H1 (cell line): Measurements from ENCODE around the gene EDC3. TPM values are rescaled to one million over a fixed set of nuclear protein-coding genes. Genes with fewer than 3 reads are reported as not detected.

Experiments used
- BACH1 ChIP-seq: IDR thresholded peaks from 2 replicates; pipeline ENCODE4 v1.6.1; 2012; ENCODE audit warnings: low read length, improper control_type of control experiment
- CBX8 ChIP-seq: fragments of 300-800, 300-1000 bp; sonication (generic); IDR thresholded peaks from 2 replicates; pipeline ENCODE4 v1.7.1; 2016; ENCODE audit warnings: low read depth, low read length, borderline replicate concordance
- CEBPB ChIP-seq: IDR thresholded peaks from 2 replicates; pipeline ENCODE4 v1.6.1; 2012; ENCODE audit warnings: low read depth, low read length
- CTBP2 ChIP-seq: IDR thresholded peaks from 2 replicates; pipeline ENCODE4 v1.7.0; 2011; ENCODE audit warnings: borderline replicate concordance, mild to moderate bottlenecking, moderate library complexity, mixed read lengths, low read length; ENCODE audit not compliant: insufficient read depth, insufficient read length
- EGR1 ChIP-seq: IDR thresholded peaks from 2 replicates; pipeline ENCODE4 v1.6.1; 2011; ENCODE audit warnings: low read depth, low read length, borderline replicate concordance
- HDAC6 ChIP-seq: IDR thresholded peaks from one replicate; pipeline ENCODE4 v1.7.1; 2012; ENCODE audit warnings: low read depth, mild to moderate bottlenecking, inconsistent platforms, low read length, moderate library complexity
- KDM1A ChIP-seq: fragments of 200-600, 300-600 bp; sonication (generic); IDR thresholded peaks from 2 replicates; pipeline ENCODE4 v1.7.1; 2016; ENCODE audit warnings: mild to moderate bottlenecking, low read length, borderline replicate concordance
- NANOG ChIP-seq: IDR thresholded peaks from 2 replicates; pipeline ENCODE4 v1.6.1; 2011; ENCODE audit warnings: low read length, low read depth, mild to moderate bottlenecking, inconsistent platforms; ENCODE audit not compliant: insufficient read depth, poor library complexity, severe bottlenecking
- POLR2AphosphoS5 ChIP-seq: IDR thresholded peaks from 2 replicates; pipeline ENCODE4 v1.6.1; 2011; ENCODE audit warnings: low read depth, low read length
- POU5F1 ChIP-seq: IDR thresholded peaks from 2 replicates; pipeline ENCODE4 v1.6.1; 2011; ENCODE audit warnings: low read depth, mild to moderate bottlenecking, low read length, moderate library complexity
- SIX5 ChIP-seq: IDR thresholded peaks from 2 replicates; pipeline ENCODE4 v1.6.1; 2011; ENCODE audit warnings: mild to moderate bottlenecking, low read depth, low read length
- SUZ12 ChIP-seq: fragments of 200-600 bp; sonication (generic); IDR thresholded peaks from 2 replicates; pipeline ENCODE4 v1.6.1; 2012; ENCODE audit warnings: mild to moderate bottlenecking, inconsistent platforms, low read length, moderate library complexity, mixed read lengths
- ZNF274 ChIP-seq: IDR thresholded peaks from 2 replicates; pipeline ENCODE4 v1.7.0; 2012; ENCODE audit warnings: low read length, borderline replicate concordance; ENCODE audit errors: extremely low read depth
- polyA plus RNA-seq, 7 experiments: library from polyadenylated mRNA; depleted of rRNA in 3 of 7; stranded (reverse) in 5 of 7; unstranded in 2 of 7; fragments of >200 nt in 5 of 7; fragments of 200-250 nt in 2 of 7; gene quantifications; 1 replicate in 5 of 7; 2 replicates in 1 of 7; 4 replicates in 1 of 7; pipeline versions ENCODE4 v1.2.1 to v1.2.3, GENCODE V29; 2011 to 2013; ENCODE audit warnings: missing spikeins in 2 of 7, mixed read lengths in 2 of 7
- total RNA-seq: library from RNA; stranded (reverse); fragmentation: NEBNext Ultra II Directional; extraction: Animal tissue kit (Norgen Biotek cat#: 25700); gene quantifications from 2 replicates; pipeline ENCODE4 v1.2.1, GENCODE V29; 2021
- TF ChIP-seq, protein P1 (sequence below): IDR thresholded peaks from 2 replicates; pipeline ENCODE4 v1.6.1; 2012; ENCODE audit warnings: inconsistent platforms

The EDC3 gene
- total and polyA plus RNA-seq, 2 of the 8 experiments (the other 6 are each of a cell fraction or from before 2014, with no cell fraction given): 45.0 to 50.8 TPM

DNA sequence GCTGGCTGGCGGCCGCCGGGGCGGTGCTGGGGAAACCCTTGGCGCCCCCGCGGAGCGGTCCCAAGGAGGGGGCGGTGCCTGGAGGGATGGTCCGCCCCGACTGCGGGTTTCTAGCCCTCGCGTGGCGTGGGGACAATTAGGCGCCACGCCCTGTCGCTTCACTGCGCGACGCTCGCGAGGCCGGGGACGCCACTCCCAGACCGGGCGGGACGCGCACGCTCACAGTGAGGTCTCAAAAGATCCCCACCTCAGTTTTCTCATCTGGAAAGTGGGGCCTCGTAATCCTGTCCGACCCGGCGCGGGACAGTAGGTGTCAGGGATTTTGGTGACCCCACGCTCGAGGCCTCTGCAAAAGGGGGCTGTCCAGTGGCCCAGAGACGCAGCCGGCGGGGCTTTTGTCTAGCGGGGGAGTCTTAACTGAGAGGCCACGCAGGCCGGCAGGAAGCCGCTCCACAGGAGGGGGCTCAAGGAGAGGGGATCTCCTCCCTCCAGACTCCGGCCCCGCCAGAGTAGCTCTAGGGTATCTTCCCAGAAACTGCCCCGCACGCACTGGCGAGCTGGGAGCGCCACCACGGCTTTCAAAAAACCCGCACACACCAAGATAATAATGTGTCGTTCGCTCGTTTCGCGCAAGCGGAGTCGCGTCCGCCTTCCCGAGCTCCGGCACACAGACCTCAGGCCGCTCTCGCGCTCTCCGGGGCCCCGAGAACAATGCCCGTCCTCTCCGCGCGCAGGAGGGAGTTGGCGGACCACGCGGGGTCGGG is 80.9 kb downstream of the EDC3 start (continued):
- TF ChIP-seq EGR1 (no peak), CEBPB (no peak), CTBP2 (no peak), POU5F1 (no peak), SUZ12 (no peak), CBX8 (no peak), HDAC6 (no peak), ZNF274 (no peak), SIX5 (no peak), KDM1A (peak; percentile 99), NANOG (no peak), POLR2AphosphoS5 (no peak), BACH1 (peak; percentile 88)
- TF ChIP-seq, protein P1, sequence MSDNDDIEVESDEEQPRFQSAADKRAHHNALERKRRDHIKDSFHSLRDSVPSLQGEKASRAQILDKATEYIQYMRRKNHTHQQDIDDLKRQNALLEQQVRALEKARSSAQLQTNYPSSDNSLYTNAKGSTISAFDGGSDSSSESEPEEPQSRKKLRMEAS: no peak
